Measurements from ENCODE around the gene SNX25. TPM values are rescaled to one million over a fixed set of nuclear protein-coding genes. Genes with fewer than 3 reads are reported as not detected.
A peak's percentile ranks its signal among the peaks of the same experiment; 100 is the strongest.
"Not testable (repeated sequence)": the region's sequence is repeated elsewhere in the genome, so short reads cannot be mapped to it uniquely, and the experiment has no call there.

SNX25 gene
- total RNA-seq, 1 experiment from 2014 or later = 19.8 TPM

GRCh38 chr4:185229021-185229818 is 19.8 kb downstream of the SNX25 start:
- no peak for DNase-seq (ENCODE audit: low read depth)

GRCh38 chr4:185232370-185232769 is 23.0 kb downstream of the SNX25 start:
- DNase-seq (ENCODE audit: low read depth) = no peak

GRCh38 chr4:185235119-185235842 is 25.9 kb downstream of the SNX25 start:
- DNase-seq (ENCODE audit: low read depth) = no peak

GRCh38 chr4:185235843-185236503 is 26.6 kb downstream of the SNX25 start:
- peak; percentile 64 for DNase-seq (ENCODE audit: low read depth)

GRCh38 chr4:185237175-185237574 is 27.8 kb downstream of the SNX25 start:
- DNase-seq (ENCODE audit: low read depth) = no peak

- peak; percentile 55 for DNase-seq (ENCODE audit: low read depth)
Observed at GRCh38 chr4:185238215-185238681, 28.9 kb downstream of the SNX25 start.

GRCh38 chr4:185238750-185239149 is 29.4 kb downstream of the SNX25 start:
- DNase-seq (ENCODE audit: low read depth) = no peak

GRCh38 chr4:185240486-185240885 is 31.1 kb downstream of the SNX25 start:
- DNase-seq (ENCODE audit: low read depth) = not testable (repeated sequence)

GRCh38 chr4:185242749-185243533 is 33.5 kb downstream of the SNX25 start:
- no peak for DNase-seq (ENCODE audit: low read depth)

- DNase-seq (ENCODE audit: low read depth) = no peak
Observed at GRCh38 chr4:185243879-185244278, 34.5 kb downstream of the SNX25 start.

GRCh38 chr4:185244763-185245162 is 35.4 kb downstream of the SNX25 start:
- peak; percentile 36 for DNase-seq (ENCODE audit: low read depth)

- no peak for DNase-seq (ENCODE audit: low read depth)
Observed at GRCh38 chr4:185246453-185246852, 37.1 kb downstream of the SNX25 start.

- DNase-seq (ENCODE audit: low read depth) = no peak
Observed at GRCh38 chr4:185247151-185247550, 37.8 kb downstream of the SNX25 start.

- DNase-seq (ENCODE audit: low read depth) = no peak
Observed at GRCh38 chr4:185248393-185249039, 39.1 kb downstream of the SNX25 start.

- DNase-seq (ENCODE audit: low read depth) = no peak
Observed at GRCh38 chr4:185249105-185249504, 39.7 kb downstream of the SNX25 start.

- DNase-seq (ENCODE audit: low read depth) = peak; percentile 33
Observed at GRCh38 chr4:185254434-185254833, 45.0 kb downstream of the SNX25 start.

GRCh38 chr4:185255868-185256267 is 46.5 kb downstream of the SNX25 start:
- no peak for DNase-seq (ENCODE audit: low read depth)

GRCh38 chr4:185256446-185256845 is 47.0 kb downstream of the SNX25 start:
- peak; percentile 76 for DNase-seq (ENCODE audit: low read depth)

- no peak for DNase-seq (ENCODE audit: low read depth)
Observed at GRCh38 chr4:185257086-185257485, 47.7 kb downstream of the SNX25 start.

- no peak for DNase-seq (ENCODE audit: low read depth)
Observed at GRCh38 chr4:185257694-185258093, 48.3 kb downstream of the SNX25 start.

GRCh38 chr4:185258741-185259140 is 49.3 kb downstream of the SNX25 start:
- peak; percentile 78 for DNase-seq (ENCODE audit: low read depth)

All from M059J (cell line).